ENCODE measurements around the gene TESPA1. TPM values are rescaled to one million over a fixed set of nuclear protein-coding genes. Genes with fewer than 3 reads are reported as not detected.
"Not testable (repeated sequence)": the region's sequence is repeated elsewhere in the genome, so short reads cannot be mapped to it uniquely, and the experiment has no call there.

Gene TESPA1
- total RNA-seq, 1 donor from 2014 or later, result 0.65 TPM

DNA sequence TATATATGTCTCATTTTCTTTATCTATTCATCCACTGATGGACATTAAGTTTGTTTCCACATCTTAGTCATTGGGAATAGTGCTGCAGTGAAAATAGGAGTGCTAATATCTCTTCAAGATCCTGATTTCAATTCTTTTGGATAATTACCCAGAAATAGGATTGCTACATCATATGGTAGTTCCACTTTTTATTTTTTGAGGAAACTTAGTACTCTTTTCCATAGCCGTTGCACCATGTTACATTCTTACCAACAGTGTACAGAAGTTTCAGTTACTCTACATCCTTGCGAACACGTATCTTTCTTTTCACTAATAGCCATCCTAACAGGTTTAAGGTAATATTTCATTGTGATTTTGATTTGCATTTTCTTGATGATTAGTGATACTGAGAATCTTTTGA lies 29.8 kb downstream of the TESPA1 start:
- intact Hi-C loops (cut with DNase I), result loop anchor here (5.0 kb wide), 1 partner anchor 98 kb away; no protein-coding TSS in a partner anchor
- DNase-seq (ENCODE audit: low spot score), result no peak

- no peak for DNase-seq (ENCODE audit: low spot score)
- intact Hi-C loops (cut with DNase I), result loop anchor here (5.0 kb wide), 1 partner anchor 97 kb away; no protein-coding TSS in a partner anchor
Observed at GRCh38 chr12:54954228-54954627, 30.3 kb downstream of the TESPA1 start.

DNA sequence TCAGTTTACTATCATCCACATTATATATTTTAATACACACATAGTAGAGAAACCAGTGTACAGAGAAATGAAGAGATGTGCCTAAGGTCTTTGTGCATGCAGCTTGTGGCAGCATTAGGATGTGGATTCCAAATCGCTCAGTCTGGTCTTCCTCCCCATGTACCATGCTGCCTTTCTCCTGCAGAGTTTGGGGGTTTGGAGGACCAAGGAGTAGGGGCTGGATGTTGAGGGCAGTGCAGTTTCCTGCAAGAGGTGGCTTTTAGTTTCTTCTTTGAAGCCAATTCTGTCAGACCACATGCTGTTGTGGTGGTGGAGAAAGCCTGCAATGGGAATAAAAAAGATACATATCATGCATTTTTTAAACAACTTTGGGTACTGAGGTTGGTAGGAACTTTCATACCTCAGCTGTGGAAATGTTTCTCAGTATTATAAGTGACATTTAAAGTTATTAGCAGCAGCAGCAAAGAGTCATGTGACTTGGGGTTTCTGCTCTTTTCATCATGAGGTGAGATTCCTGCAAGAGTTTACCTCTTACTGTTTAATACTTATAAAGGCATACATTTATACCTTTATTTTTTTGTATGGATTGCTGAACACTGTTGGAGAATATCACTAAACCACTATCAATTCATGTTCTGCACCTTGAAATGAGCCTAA lies 34.4 kb downstream of the TESPA1 start:
- no peak for DNase-seq (ENCODE audit: low spot score)
- intact Hi-C loops (cut with DNase I), result loop anchor here (5.0 kb wide), 1 partner anchor 93 kb away; no protein-coding TSS in a partner anchor

- no peak for DNase-seq (ENCODE audit: low spot score)
- intact Hi-C loops (cut with DNase I), result no loop called here
Observed at GRCh38 chr12:54949073-54949711, 35.4 kb downstream of the TESPA1 start.

- no peak for DNase-seq (ENCODE audit: low spot score)
- intact Hi-C loops (cut with DNase I), result no loop called here
Observed at GRCh38 chr12:54948171-54948570, 36.4 kb downstream of the TESPA1 start.

- intact Hi-C loops (cut with DNase I), result no loop called here
- no peak for DNase-seq (ENCODE audit: low spot score)
Observed at GRCh38 chr12:54945082-54945481, 39.5 kb downstream of the TESPA1 start.

GRCh38 chr12:54943292-54943691 lies 41.3 kb downstream of the TESPA1 start:
- DNase-seq (ENCODE audit: low spot score), result not testable (repeated sequence)

GRCh38 chr12:54941659-54942058 lies 42.9 kb downstream of the TESPA1 start:
- intact Hi-C loops (cut with DNase I), result no loop called here
- DNase-seq (ENCODE audit: low spot score), result no peak

More at GRCh38 chr12:54943292-54943691, 41.3 kb downstream of the TESPA1 start:
- intact Hi-C loops (cut with DNase I), result not testable (repeated sequence)

GRCh38 chr12:54940727-54941315 lies 43.7 kb downstream of the TESPA1 start:
- no peak for DNase-seq (ENCODE audit: low spot score)
- intact Hi-C loops (cut with DNase I), result no loop called here

DNA sequence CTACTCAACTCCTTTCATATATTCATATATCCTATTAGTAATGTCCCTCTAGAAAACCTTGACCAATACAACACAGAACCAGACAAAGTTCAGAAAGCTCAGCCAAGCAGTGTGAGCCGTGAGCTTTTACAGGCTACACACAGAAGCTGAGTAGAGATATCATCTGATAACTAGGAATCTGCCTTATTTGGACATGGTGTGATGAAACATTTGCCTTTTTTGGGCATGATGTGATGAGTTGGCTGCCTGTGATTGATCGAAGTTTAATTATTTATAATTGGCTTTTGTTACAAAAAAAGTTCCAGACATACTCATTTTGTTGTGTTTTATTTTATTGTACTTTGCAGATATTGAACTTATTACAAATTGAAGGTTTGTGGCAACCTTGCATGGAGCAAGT lies 46.6 kb downstream of the TESPA1 start:
- DNase-seq (ENCODE audit: low spot score), result no peak
- intact Hi-C loops (cut with DNase I), result no loop called here

GRCh38 chr12:54937376-54937775 lies 47.2 kb downstream of the TESPA1 start:
- no peak for DNase-seq (ENCODE audit: low spot score)
- intact Hi-C loops (cut with DNase I), result no loop called here

DNA sequence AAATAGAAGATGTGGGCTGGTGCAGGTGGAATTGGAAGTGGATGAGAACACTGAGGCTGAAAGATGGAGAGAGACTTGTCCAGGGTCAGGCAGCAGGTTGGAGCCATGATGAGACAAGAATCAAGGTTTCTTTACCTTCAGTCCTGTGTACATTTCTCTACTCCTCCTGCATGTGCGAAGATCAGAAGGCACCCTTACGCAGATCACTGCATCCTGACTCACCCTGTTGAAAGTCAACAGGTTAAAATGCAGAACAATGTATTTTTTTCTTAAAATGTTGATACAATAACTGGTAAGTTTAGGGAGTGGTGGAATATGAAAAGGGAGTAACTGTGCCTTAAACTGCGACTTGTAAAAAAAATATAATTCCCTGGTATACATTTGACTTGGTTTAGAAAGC lies 47.8 kb downstream of the TESPA1 start:
- intact Hi-C loops (cut with DNase I), result no loop called here
- no peak for DNase-seq (ENCODE audit: low spot score)

DNA sequence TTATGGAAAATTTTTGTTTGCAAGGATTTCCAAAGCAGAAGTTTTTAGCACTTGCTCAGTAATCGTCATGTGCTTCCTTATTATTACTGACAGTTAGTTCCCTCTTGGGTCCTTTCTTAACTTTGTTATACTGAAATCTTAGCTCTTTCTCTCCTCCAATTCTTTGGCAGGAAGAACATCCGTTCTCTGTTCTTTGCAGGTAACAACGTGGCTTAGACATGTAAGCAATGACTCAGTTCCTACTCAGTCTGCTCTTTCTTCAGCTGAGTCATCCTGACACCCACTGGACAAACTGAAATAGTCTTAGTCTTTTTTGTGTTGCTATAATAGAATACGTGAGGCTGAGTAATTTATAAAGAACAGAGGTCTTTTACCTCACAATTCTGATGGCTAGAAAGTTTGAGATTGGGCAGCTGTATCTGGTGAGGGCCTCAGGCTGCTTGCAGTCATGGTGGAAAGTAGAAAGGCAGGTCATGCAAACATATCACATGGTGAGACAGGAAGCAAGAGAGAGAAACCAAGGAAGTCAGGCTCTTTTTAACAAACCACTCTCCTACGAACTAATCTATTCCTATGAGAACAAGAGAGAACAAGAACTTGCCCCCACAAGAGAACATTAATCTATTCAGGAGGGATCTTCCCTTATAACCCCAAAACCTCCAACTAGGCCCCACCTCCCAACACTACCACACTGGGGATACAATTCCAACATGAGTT lies 49.2 kb downstream of the TESPA1 start:
- DNase-seq (ENCODE audit: low spot score), result no peak
- intact Hi-C loops (cut with DNase I), result no loop called here

GRCh38 chr12:54934419-54934818 lies 50.1 kb downstream of the TESPA1 start:
- DNase-seq (ENCODE audit: low spot score), result no peak
- intact Hi-C loops (cut with DNase I), result no loop called here

DNA sequence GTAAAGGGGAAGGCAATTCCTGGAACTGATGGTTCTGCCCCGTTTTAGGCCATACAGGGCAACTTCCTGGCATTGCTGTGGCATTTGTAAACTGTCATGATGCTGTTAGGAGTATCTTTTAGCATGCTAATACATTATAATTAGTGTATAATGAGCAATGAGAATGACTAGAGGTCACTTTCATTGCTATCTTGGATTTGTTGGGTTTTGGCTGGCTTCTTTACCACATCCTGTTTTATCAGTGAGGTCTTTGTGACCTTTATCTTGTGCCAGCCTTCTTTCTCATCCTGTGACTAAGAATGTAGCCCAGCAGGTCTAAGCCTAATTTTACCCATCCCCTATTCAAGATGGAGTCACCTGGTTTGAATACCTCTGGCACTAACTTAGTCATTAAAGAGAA lies 51.2 kb downstream of the TESPA1 start:
- DNase-seq (ENCODE audit: low spot score), result no peak
- intact Hi-C loops (cut with DNase I), result no loop called here

DNA sequence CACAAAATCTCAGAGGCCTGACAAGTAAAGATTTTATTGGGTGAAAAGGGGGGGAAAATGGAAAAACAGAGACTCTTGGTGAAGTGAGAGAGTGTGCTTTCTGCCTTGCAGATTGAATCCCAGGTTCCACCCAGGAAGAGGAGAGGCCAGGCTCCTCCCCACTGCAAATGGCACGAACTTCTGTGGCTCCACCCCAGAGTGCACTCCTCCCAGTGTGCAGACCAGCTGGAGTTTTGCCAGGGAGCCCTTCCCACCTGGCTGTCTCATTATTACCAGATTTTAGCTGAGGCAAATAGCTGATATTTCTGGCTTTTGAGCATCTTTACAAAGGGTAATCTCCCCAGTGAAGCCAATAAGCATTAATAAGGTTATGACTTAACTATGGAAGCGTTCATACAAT lies 51.9 kb downstream of the TESPA1 start:
- intact Hi-C loops (cut with DNase I), result no loop called here
- no peak for DNase-seq (ENCODE audit: low spot score)

DNA sequence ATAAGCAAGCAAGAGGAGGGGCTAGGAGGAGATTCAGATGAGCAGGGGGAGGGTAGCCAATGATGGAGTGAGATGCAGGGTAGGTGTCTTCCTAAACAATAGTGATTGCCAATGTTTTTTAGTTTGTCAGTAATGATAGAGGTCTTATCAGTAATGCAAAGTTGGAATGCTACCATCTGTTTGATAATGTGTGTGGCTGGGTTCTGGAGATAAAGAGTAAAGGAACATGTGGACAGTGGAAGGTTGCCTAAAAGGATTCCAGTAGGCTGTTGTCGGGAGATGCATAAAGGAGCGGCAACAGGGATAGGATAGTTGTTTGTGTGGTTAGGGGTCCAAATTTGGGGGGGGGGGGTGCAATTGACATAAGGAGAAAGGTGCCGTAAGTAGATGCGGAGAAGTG lies 52.5 kb downstream of the TESPA1 start:
- intact Hi-C loops (cut with DNase I), result no loop called here
- DNase-seq (ENCODE audit: low spot score), result no peak

DNA sequence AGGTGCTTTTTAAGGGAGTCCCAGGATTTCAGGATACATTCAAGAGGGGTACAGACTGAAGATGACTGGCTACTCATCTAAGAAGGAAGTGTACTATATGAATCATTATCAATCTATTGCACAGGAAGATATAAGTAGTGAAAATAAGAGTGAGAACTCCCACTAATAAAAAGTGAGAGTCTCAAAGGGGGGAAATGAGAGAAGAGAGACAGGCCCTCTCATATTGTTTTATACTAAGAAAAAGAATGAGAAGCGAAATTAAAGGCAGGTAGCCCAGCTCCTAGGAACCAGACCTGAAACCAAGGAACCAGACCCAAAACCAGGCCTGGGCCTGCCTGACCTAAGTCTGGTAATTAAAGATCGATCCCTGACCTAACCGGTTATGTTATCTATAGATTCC lies 54.6 kb downstream of the TESPA1 start:
- no peak for DNase-seq (ENCODE audit: low spot score)
- intact Hi-C loops (cut with DNase I), result no loop called here

DNA sequence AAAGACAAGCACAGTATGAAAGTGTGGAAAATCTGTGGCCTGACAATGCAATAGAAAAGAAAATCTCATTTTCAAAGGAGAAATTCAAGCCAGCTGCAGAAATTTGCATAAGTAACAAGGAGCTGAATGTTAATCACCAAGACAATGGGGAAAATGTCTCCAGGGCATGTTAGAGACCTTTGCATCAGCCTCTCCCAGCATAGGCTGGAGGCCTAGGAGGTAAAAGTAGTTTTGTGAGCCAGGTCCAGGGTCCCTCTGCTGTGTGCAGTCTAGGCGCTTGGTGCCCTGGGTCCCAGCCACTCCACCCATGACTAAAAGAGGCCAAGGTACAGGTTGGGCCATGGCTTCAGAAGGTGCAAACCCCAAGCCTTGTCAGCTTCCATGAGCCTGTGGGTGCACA lies 58.3 kb downstream of the TESPA1 start:
- DNase-seq (ENCODE audit: low spot score), result no peak
- intact Hi-C loops (cut with DNase I), result no loop called here

- intact Hi-C loops (cut with DNase I), result no loop called here
- DNase-seq (ENCODE audit: low spot score), result no peak
Observed at GRCh38 chr12:54924972-54925707, 59.4 kb downstream of the TESPA1 start.
